Activated CD4-positive, alpha-beta T cell treated with anti-CD3 and anti-CD28 coated beads for 36 hours (primary cell): ENCODE results near the gene CD209. TPM values are rescaled to one million over a fixed set of nuclear protein-coding genes. Genes with fewer than 3 reads are reported as not detected.
"Not testable (repeated sequence)": the region's sequence is repeated elsewhere in the genome, so short reads cannot be mapped to it uniquely, and the experiment has no call there.

Experiments
- ATAC-seq: fragments of 200-7000 bp; cut with Tn5 transposase; one replicate; pipeline ENCODE4 v1.10.0; 2021; ENCODE audit warnings: mild to moderate bottlenecking, moderate library complexity
- CTCF ChIA-PET: fragments of 350-600 bp; sonication (Branson Sonifier 250); formaldehyde crosslinking; loops from one replicate; lab custom pipeline; 2021; ENCODE audit warnings: antibody characterized with exemption; lab: Charles Lee
- POLR2A ChIA-PET: fragments of 350-600 bp; sonication (Branson Sonifier 250); formaldehyde crosslinking; loops from one replicate; lab custom pipeline; 2021; ENCODE audit warnings: antibody characterized with exemption, inconsistent platforms; lab: Charles Lee
- DNase-seq: peaks from one replicate; pipeline ENCODE4 v3.0.0-alpha.2; 2020
- H3K27ac Mint-ChIP-seq: one replicate; pipeline ENCODE4 v1.8.0; 2021; ENCODE audit warnings: mixed read lengths
- H3K27me3 Mint-ChIP-seq: one replicate; pipeline ENCODE4 v1.8.0; 2021; ENCODE audit warnings: mixed read lengths
- H3K36me3 Mint-ChIP-seq: one replicate; pipeline ENCODE4 v1.8.0; 2021; ENCODE audit warnings: low read depth, mixed read lengths
- H3K4me1 Mint-ChIP-seq: one replicate; pipeline ENCODE4 v1.8.0; 2021; ENCODE audit warnings: mixed read lengths
- H3K4me3 Mint-ChIP-seq: one replicate; pipeline ENCODE4 v1.8.0; 2021; ENCODE audit warnings: mild to moderate bottlenecking, moderate library complexity, mixed read lengths
- H3K9me3 Mint-ChIP-seq: one replicate; pipeline ENCODE4 v1.8.0; 2021; ENCODE audit warnings: low read depth, mixed read lengths
- intact Hi-C, 2 experiments: fragments of 100-400 bp; cut with DNase I in 1 of 2; cut with micrococcal nuclease in 1 of 2; formaldehyde crosslinking; loops; one replicate each; pipeline versions ENCODE4 v1.14.2 to v1.15.1; 2022 to 2024; cut with DNase I, micrococcal nuclease
- total RNA-seq, 2 experiments: library from RNA; stranded (reverse); gene quantifications; one replicate each; pipeline ENCODE4 v1.2.3, GENCODE V29; 2021

CD209 gene
- total RNA-seq, 2 experiments from 2014 or later = not detected

DNA sequence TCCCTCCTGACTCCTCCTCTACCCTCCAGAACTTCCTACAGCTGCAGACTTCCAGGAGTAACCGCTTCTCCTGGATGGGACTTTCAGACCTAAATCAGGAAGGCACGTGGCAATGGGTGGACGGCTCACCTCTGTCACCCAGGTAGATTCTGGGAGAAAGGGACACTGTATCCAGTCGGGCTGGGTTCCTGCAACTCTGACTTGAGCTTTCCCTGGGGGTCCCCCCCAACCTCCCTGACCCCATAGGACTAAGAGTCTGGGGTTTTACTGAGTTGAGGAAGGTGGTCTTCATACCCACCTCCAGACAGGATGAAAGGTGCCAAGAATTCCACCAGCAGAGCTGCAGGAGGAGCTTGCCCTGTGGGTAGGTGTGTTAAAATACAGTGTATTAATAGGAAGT, 20.2 kb upstream of the CD209 start:
- H3K4me1 Mint-ChIP-seq = peaks cover 21% of the 10 kb centered on the region
- ATAC-seq (no peak), DNase-seq (no peak)
- no peak overlapping the region for H3K27ac Mint-ChIP-seq
- H3K36me3 Mint-ChIP-seq = no peaks in the 10 kb centered on the region
- peaks cover 39% of the 10 kb centered on the region for H3K27me3 Mint-ChIP-seq
- ChIA-PET CTCF (interaction anchor here (0.7 kb wide), 1 partner anchor 12 kb away, joined by 3 read pairs; no protein-coding TSS in a partner anchor), POLR2A (no interaction called here)
- intact Hi-C loops = no loop called here
- no peak overlapping the region for H3K4me3 Mint-ChIP-seq
- H3K9me3 Mint-ChIP-seq = no peaks in the 10 kb centered on the region

GRCh38 chr19:7766535-7766934, 19.2 kb upstream of the CD209 start:
- Mint-ChIP-seq H3K36me3 (no peaks in the 10 kb centered on the region), H3K27ac (no peak overlapping the region), H3K9me3 (peaks cover 2% of the 10 kb centered on the region), H3K4me3 (no peak overlapping the region), H3K27me3 (peaks cover 40% of the 10 kb centered on the region), H3K4me1 (peaks cover 11% of the 10 kb centered on the region)
- DNase-seq (no peak), ATAC-seq (no peak)
- ChIA-PET CTCF (no interaction called here), POLR2A (no interaction called here)
- intact Hi-C loops = no loop called here

DNA sequence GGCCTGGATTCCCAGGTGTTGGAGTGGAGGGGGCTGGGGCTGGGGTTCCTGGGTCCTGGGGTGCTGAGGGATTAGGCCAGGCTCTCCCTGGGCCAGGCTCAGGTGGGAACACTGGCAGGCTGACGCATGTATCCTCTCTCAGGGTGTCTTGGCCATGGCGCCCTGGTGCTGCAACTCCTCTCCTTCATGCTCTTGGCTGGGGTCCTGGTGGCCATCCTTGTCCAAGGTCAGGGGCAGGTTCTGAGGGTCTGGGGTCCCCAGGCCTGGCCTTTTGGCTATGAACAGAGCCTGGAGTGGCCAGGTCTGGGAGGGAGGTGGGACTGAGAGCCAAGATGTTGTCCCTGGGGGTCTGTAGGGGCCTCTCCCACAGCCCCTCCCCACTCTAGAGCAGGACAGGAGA, 17.7 kb upstream of the CD209 start:
- DNase-seq, intact Hi-C loops, CTCF ChIA-PET, POLR2A ChIA-PET, H3K36me3 Mint-ChIP-seq, H3K9me3 Mint-ChIP-seq, H3K4me3 Mint-ChIP-seq, H3K4me1 Mint-ChIP-seq, H3K27ac Mint-ChIP-seq, ATAC-seq: not testable (repeated sequence)
- H3K27me3 Mint-ChIP-seq = peaks cover 35% of the 10 kb centered on the region

DNA sequence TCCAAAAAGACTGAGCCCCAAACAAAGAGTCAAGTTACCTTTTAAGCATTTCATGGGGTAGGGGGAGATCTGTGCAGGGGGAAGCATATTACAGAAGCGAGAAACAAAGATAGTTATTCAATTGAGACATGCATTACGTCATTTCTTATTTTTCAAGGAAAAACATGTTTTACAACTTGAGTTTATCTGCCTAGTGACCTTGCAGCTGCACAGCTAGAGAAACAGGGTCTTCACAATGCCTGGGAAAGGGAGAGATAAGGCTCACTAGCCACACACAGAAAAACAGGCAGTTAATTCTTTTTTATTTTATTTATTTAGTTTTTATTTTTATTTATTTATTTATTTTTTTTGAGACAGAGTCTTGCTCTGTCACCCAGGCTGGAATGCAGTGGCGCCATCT, 16.8 kb upstream of the CD209 start:
- H3K9me3 Mint-ChIP-seq, POLR2A ChIA-PET, H3K27ac Mint-ChIP-seq, H3K36me3 Mint-ChIP-seq, H3K4me3 Mint-ChIP-seq, DNase-seq, H3K4me1 Mint-ChIP-seq, CTCF ChIA-PET, intact Hi-C loops, ATAC-seq: not testable (repeated sequence)
- peaks cover 32% of the 10 kb centered on the region for H3K27me3 Mint-ChIP-seq

GRCh38 chr19:7763696-7764095, 16.4 kb upstream of the CD209 start:
- Mint-ChIP-seq H3K4me1 (peaks cover 5% of the 10 kb centered on the region), H3K36me3 (peaks cover 6% of the 10 kb centered on the region), H3K27me3 (peaks cover 28% of the 10 kb centered on the region), H3K9me3 (peaks cover 12% of the 10 kb centered on the region), H3K27ac (no peak overlapping the region), H3K4me3 (no peak overlapping the region)
- no peak for DNase-seq
- ChIA-PET POLR2A (no interaction called here), CTCF (interaction anchor here (1.3 kb wide), 1 partner anchor 8 kb away, joined by 3 read pairs; no protein-coding TSS in a partner anchor)
- no peak for ATAC-seq
- intact Hi-C loops = no loop called here

GRCh38 chr19:7762719-7763293, 15.5 kb upstream of the CD209 start, which contains the start of gene CLEC4M:
Gene CLEC4M (plus strand): TSS chr19:7763243. CDS start chr19:7763267, 24 bp downstream.
- no peak for ATAC-seq
- ChIA-PET POLR2A (interaction anchor here (0.6 kb wide), 1 partner anchor 73 kb away, joined by 3 read pairs; no protein-coding TSS in a partner anchor), CTCF (interaction anchor here (0.8 to 1.3 kb wide), 3 partner anchors 9 to 612 kb away, joined by 3 read pairs; no protein-coding TSS in a partner anchor)
- intact Hi-C loops = no loop called here
- peaks cover 23% of the 10 kb centered on the region for H3K27me3 Mint-ChIP-seq
- no peak within 1 kb of the TSS for H3K4me3 Mint-ChIP-seq
- H3K27ac Mint-ChIP-seq = peak within 1 kb of the TSS; percentile 47
- peaks cover 5% of the 10 kb centered on the region for H3K4me1 Mint-ChIP-seq
- DNase-seq = no peak
- H3K9me3 Mint-ChIP-seq = peaks cover 21% of the 10 kb centered on the region
- H3K36me3 Mint-ChIP-seq = peaks cover 12% of the 10 kb centered on the region

DNA sequence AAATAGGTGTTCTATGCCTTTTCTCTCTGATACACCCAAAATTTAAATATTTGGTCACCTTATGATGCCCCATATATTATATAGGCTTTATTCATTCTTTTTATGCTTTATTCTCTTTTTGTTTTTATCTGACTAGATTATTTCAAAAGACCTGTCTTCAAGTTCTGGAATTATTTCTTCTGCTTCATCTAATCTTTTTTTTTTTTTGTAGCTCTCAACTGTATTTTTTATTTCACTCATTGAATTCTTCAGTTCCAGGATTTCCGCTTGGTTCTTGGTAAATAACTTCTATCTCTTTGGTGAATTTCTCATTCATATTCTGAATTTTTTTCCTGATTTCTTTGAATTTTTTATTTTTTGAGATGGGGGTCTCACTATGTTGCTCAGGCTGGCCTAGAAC, 11.8 kb upstream of the CD209 start:
- Mint-ChIP-seq H3K4me1 (peaks cover 11% of the 10 kb centered on the region), H3K27ac (no peak overlapping the region), H3K4me3 (no peak overlapping the region), H3K27me3 (peaks cover 33% of the 10 kb centered on the region), H3K9me3 (peaks cover 50% of the 10 kb centered on the region), H3K36me3 (peaks cover 21% of the 10 kb centered on the region)
- no peak for ATAC-seq
- intact Hi-C loops = no loop called here
- no peak for DNase-seq
- ChIA-PET CTCF (no interaction called here), POLR2A (no interaction called here)

GRCh38 chr19:7757358-7757757, 10.0 kb upstream of the CD209 start:
- intact Hi-C loops = no loop called here
- H3K4me3 Mint-ChIP-seq = no peak overlapping the region
- DNase-seq (no peak), ATAC-seq (no peak)
- ChIA-PET CTCF (interaction anchor here (0.7 kb wide), 1 partner anchor 42 kb away, joined by 3 read pairs; no protein-coding TSS in a partner anchor), POLR2A (no interaction called here)
- H3K9me3 Mint-ChIP-seq = peaks cover 53% of the 10 kb centered on the region
- peaks cover 13% of the 10 kb centered on the region for H3K4me1 Mint-ChIP-seq
- peaks cover 26% of the 10 kb centered on the region for H3K27me3 Mint-ChIP-seq
- no peak overlapping the region for H3K27ac Mint-ChIP-seq
- H3K36me3 Mint-ChIP-seq = peaks cover 23% of the 10 kb centered on the region

DNA sequence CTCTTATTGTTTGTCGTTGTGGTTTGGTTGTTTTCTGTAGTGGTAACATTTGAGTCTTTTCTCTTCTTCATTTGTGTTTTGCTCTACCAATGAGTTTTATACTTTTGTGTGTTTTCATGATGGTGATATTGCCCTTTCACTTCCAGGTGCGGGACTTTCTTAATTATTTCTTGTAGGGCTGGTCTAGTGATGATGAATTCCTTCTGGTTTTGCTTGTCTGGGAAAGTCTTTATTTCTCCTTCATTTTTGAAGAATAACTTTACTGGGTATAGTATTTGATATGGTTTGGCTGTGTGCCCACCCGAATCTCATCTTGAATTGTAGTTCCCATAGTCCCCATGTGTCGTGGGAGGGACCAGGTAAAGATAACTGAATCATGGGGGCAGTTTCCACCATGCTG, 8.9 kb upstream of the CD209 start:
- Mint-ChIP-seq H3K36me3 (peaks cover 25% of the 10 kb centered on the region), H3K27ac (no peak overlapping the region), H3K27me3 (peaks cover 23% of the 10 kb centered on the region), H3K9me3 (peaks cover 55% of the 10 kb centered on the region), H3K4me3 (no peak overlapping the region), H3K4me1 (peaks cover 19% of the 10 kb centered on the region)
- POLR2A ChIA-PET = no interaction called here
- no peak for DNase-seq
- intact Hi-C loops = no loop called here
- CTCF ChIA-PET = no interaction called here
- no peak for ATAC-seq

DNA sequence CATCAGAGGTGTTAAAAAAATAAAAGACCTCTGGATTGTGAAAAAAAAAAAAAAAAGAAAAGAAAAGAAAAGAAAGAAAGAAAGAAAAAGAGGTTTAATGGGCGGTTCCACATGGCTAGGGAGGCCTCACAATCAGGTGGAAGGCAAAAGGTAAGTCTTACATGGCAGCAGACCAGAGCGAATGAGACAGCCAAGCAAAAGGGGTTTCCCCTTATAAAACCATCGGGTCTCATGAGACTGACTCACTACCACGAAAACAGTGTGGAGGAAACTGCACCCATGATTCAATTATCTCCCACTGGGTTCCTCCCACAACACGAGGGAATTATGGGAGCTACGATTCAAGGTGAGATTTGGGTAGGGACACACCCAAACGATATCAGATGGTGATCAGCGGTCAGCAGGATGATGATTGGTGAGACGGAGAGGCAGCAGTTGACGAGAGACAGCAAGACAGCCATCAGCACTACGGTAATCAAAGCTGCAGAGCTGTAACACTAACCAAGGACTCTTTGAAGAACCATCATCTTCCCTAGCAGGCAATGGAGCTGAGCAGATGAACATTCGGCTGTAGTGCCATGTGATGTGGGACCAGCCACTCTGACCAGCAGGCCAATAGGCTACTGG, 3.9 kb upstream of the CD209 start:
- DNase-seq (peak; percentile 67), ATAC-seq (peak; percentile 98)
- H3K9me3 Mint-ChIP-seq = peaks cover 40% of the 10 kb centered on the region
- H3K4me3 Mint-ChIP-seq = no peak overlapping the region
- POLR2A ChIA-PET = interaction anchor here (0.6 kb wide), 1 partner anchor 516 kb away, joined by 3 read pairs; no protein-coding TSS in a partner anchor
- H3K36me3 Mint-ChIP-seq = peaks cover 9% of the 10 kb centered on the region
- intact Hi-C loops = loop anchor here (1.0 to 5.0 kb wide), 6 partner anchors 13 to 56 kb away; no protein-coding TSS in a partner anchor
- H3K27me3 Mint-ChIP-seq = peaks cover 41% of the 10 kb centered on the region
- H3K27ac Mint-ChIP-seq = no peak overlapping the region
- H3K4me1 Mint-ChIP-seq = peaks cover 31% of the 10 kb centered on the region
- CTCF ChIA-PET = interaction anchor here (0.7 to 1.7 kb wide), 2 partner anchors 12 to 49 kb away, joined by 4 to 6 read pairs; no protein-coding TSS in a partner anchor

DNA sequence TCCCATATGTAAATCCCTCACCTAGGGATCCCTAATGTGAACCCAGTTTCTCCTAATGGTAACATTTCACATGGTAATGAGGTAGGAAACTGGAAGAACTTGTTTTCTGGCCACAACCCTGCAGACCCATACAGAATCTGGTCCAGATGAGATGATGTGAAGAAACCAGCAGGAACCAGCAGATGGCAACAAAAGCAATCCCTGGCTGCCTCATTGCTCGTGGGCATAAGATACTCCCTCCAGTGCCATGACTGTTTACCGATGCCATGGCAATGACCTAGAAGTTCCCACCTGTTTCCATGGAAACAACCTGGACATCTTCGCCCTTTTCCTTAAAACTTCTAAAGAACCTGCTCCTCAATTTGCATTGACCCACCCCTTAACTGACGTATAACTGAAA, 1.4 kb upstream of the CD209 start:
- ChIA-PET POLR2A (no interaction called here), CTCF (interaction anchor here (0.7 to 2.0 kb wide), 2 partner anchors 24 to 134 kb away, joined by 3 to 5 read pairs; no protein-coding TSS in a partner anchor)
- peaks cover 20% of the 10 kb centered on the region for H3K9me3 Mint-ChIP-seq
- no peak overlapping the region for H3K4me3 Mint-ChIP-seq
- H3K36me3 Mint-ChIP-seq = peaks cover 7% of the 10 kb centered on the region
- no peak for ATAC-seq
- peaks cover 39% of the 10 kb centered on the region for H3K27me3 Mint-ChIP-seq
- no peak overlapping the region for H3K27ac Mint-ChIP-seq
- peaks cover 24% of the 10 kb centered on the region for H3K4me1 Mint-ChIP-seq
- DNase-seq = peak; percentile 25
- intact Hi-C loops = no loop called here
